PC-9 (cell line): Measurements from ENCODE around the gene RYR2. TPM values are rescaled to one million over a fixed set of nuclear protein-coding genes. Genes with fewer than 3 reads are reported as not detected.

Experiments used
- BruUV-seq: library from RNA; stranded (reverse); fragments of 400-500 nt; replicated peaks from 2 replicates; lab custom pipeline; 2021; lab: Mats Ljungman, UMichigan
- CTCF ChIA-PET: fragments of 300-600 bp; sonication (Branson Sonifier 250); formaldehyde crosslinking; loops from one replicate; lab custom pipeline; 2022; ENCODE audit warnings: antibody characterized with exemption; lab: Charles Lee
- POLR2A ChIA-PET: fragments of 300-600 bp; sonication (Branson Sonifier 250); formaldehyde crosslinking; loops from one replicate; lab custom pipeline; 2022; ENCODE audit warnings: antibody characterized with exemption; ENCODE audit not compliant: unreplicated experiment; lab: Charles Lee
- DNase-seq, 2 experiments: peaks; one replicate each; pipeline versions ENCODE4 v3.0.0 to v3.0.0-alpha.2; 2015 to 2022; ENCODE audit warnings: mixed read lengths in 1 of 2
- H2AFZ ChIP-seq: fragments of 200-600 bp; sonication (generic); 2 replicates; pipeline ENCODE4 v1.8.1; 2017; ENCODE audit warnings: antibody characterized with exemption
- H3F3A ChIP-seq: fragments of 200-600 bp; sonication (generic); 2 replicates; pipeline ENCODE4 v1.8.1; 2017; ENCODE audit warnings: antibody characterized with exemption, mild to moderate bottlenecking, low read depth; ENCODE audit not compliant: insufficient read depth
- H3K27ac ChIP-seq: fragments of 200-600 bp; sonication (generic); 2 replicates; pipeline ENCODE4 v1.6.1; 2016; ENCODE audit warnings: mixed run types
- H3K27me3 ChIP-seq: fragments of 200-600 bp; sonication (generic); 2 replicates; pipeline ENCODE4 v1.6.1; 2016; ENCODE audit warnings: low read depth, mixed run types; ENCODE audit not compliant: insufficient read depth
- H3K36me3 ChIP-seq: fragments of 200-600 bp; sonication (generic); 2 replicates; pipeline ENCODE4 v1.6.1; 2016; ENCODE audit warnings: low read depth, mixed run types
- H3K4me1 ChIP-seq: fragments of 200-600 bp; sonication (generic); replicated peaks from 2 replicates; pipeline ENCODE4 v1.6.1; 2016; ENCODE audit warnings: mixed run types; ENCODE audit not compliant: insufficient read depth
- H3K4me2 ChIP-seq: fragments of 200-600 bp; sonication (generic); 2 replicates; pipeline ENCODE4 v1.6.1; 2017; ENCODE audit warnings: mixed run types
- H3K4me3 ChIP-seq: fragments of 200-600 bp; sonication (generic); 2 replicates; pipeline ENCODE4 v1.6.1; 2016; ENCODE audit warnings: mixed run types
- H3K79me2 ChIP-seq: fragments of 200-600 bp; sonication (generic); 2 replicates; pipeline ENCODE4 v1.6.1; 2017; ENCODE audit warnings: low read depth, mixed run types
- H3K9me2 ChIP-seq: fragments of 200-600 bp; sonication (generic); 2 replicates; pipeline ENCODE4 v1.8.1; 2017; ENCODE audit warnings: mild to moderate bottlenecking; ENCODE audit not compliant: insufficient read depth
- H3K9me3 ChIP-seq: fragments of 200-600 bp; sonication (generic); 2 replicates; pipeline ENCODE4 v1.8.1; 2016; ENCODE audit warnings: low read depth; ENCODE audit not compliant: insufficient read depth
- H4K20me1 ChIP-seq: fragments of 200-600 bp; sonication (generic); 2 replicates; pipeline ENCODE4 v1.8.1; 2017; ENCODE audit not compliant: insufficient read depth
- CTCF ChIP-seq: fragments of 200-600 bp; sonication (generic); conservative IDR thresholded peaks from 2 replicates; pipeline ENCODE4 v1.6.1; 2017; ENCODE audit warnings: mixed run types, antibody characterized with exemption, mild to moderate bottlenecking, moderate library complexity
- EZH2 ChIP-seq: fragments of 200-600 bp; sonication (generic); IDR thresholded peaks from 2 replicates; pipeline ENCODE4 v1.8.0; 2017; ENCODE audit warnings: antibody characterized with exemption, low read depth
- intact Hi-C: fragments of 100-400 bp; cut with micrococcal nuclease; formaldehyde crosslinking; loops from one replicate; pipeline ENCODE4 v1.10.0; 2022; ENCODE audit not compliant: unreplicated experiment
- total RNA-seq: library from RNA; stranded (reverse); gene quantifications from 2 replicates; pipeline ENCODE4 v1.2.3, GENCODE V29; 2021

Gene RYR2
- total RNA-seq, 1 experiment from 2014 or later, result not detected

GRCh38 chr1:237709355-237709754 is 667.4 kb downstream of the RYR2 start:
- POLR2A ChIA-PET, result no interaction called here

GRCh38 chr1:237711281-237711680 is 669.3 kb downstream of the RYR2 start:
- TF ChIP-seq EZH2, result no peak
- no peak for TF ChIP-seq CTCF
- Histone ChIP-seq H3K9me3 (no peaks in the 10 kb centered on the region), H3K9me2 (no peaks in the 10 kb centered on the region), H2AFZ (no peak overlapping the region), H3K27me3 (peaks cover 7% of the 10 kb centered on the region; the same call in 1 of the 2 replicates), H3K4me2 (no peak overlapping the region), H3K79me2 (no peaks in the 10 kb centered on the region), H3K27ac (no peak overlapping the region), H3K4me3 (no peak overlapping the region), H3F3A (no peaks in the 10 kb centered on the region), H4K20me1 (no peaks in the 10 kb centered on the region), H3K4me1 (no peaks in the 10 kb centered on the region), H3K36me3 (no peaks in the 10 kb centered on the region)
- POLR2A ChIA-PET, result no interaction called here
- intact Hi-C loops, result no loop called here
- CTCF ChIA-PET, result no interaction called here
- BruUV-seq, result no TSS peak
- no peak for DNase-seq

More at GRCh38 chr1:237709355-237709754, 667.4 kb downstream of the RYR2 start:
- Histone ChIP-seq H3K27ac (no peak overlapping the region), H3K4me1 (no peaks in the 10 kb centered on the region), H3K9me2 (no peaks in the 10 kb centered on the region), H2AFZ (no peak overlapping the region), H3K79me2 (no peaks in the 10 kb centered on the region), H4K20me1 (no peaks in the 10 kb centered on the region), H3K4me3 (no peak overlapping the region), H3K9me3 (no peaks in the 10 kb centered on the region), H3K4me2 (no peak overlapping the region), H3K36me3 (no peaks in the 10 kb centered on the region), H3K27me3 (peaks cover 13% of the 10 kb centered on the region; the same call in 1 of the 2 replicates), H3F3A (no peaks in the 10 kb centered on the region)
- BruUV-seq, result no TSS peak
- intact Hi-C loops, result no loop called here
- TF ChIP-seq EZH2 (no peak), CTCF (no peak)
- no peak for DNase-seq
- CTCF ChIA-PET, result no interaction called here

- H3K36me3 ChIP-seq, result no peaks in the 10 kb centered on the region
- H3K4me2 ChIP-seq, result no peak overlapping the region
- ChIA-PET POLR2A (no interaction called here), CTCF (no interaction called here)
- H3K27me3 ChIP-seq, result no peaks in the 10 kb centered on the region
- no peaks in the 10 kb centered on the region for H4K20me1 ChIP-seq
- DNase-seq, result no peak
- intact Hi-C loops, result no loop called here
- no peaks in the 10 kb centered on the region for H3K9me3 ChIP-seq
- no peaks in the 10 kb centered on the region for H3K4me1 ChIP-seq
- H3K4me3 ChIP-seq, result no peak overlapping the region
- no peaks in the 10 kb centered on the region for H3K9me2 ChIP-seq
- BruUV-seq, result no TSS peak
- no peak overlapping the region for H3K27ac ChIP-seq
- no peak overlapping the region for H2AFZ ChIP-seq
- no peak for TF ChIP-seq CTCF
- TF ChIP-seq EZH2, result no peak
- H3F3A ChIP-seq, result no peaks in the 10 kb centered on the region
- no peaks in the 10 kb centered on the region for H3K79me2 ChIP-seq
Measured at GRCh38 chr1:237712082-237712481, 670.1 kb downstream of the RYR2 start.
